Measurements from ENCODE around the gene FGFR1OP2. TPM values are rescaled to one million over a fixed set of nuclear protein-coding genes. Genes with fewer than 3 reads are reported as not detected.
"Not testable (repeated sequence)": the region's sequence is repeated elsewhere in the genome, so short reads cannot be mapped to it uniquely, and the experiment has no call there.

The FGFR1OP2 gene
- 44.0 and 48.5 TPM in 2 replicates for polyA plus RNA-seq (2014; cell fraction: cytosol; rRNA removed)
- polyA plus RNA-seq (2014; cell fraction: nucleus; rRNA removed): 69.5 and 72.4 TPM in 2 replicates

GRCh38 chr12:26937863-26938700, at the start of gene FGFR1OP2, which contains the start of gene INTS13:
Gene FGFR1OP2, plus strand, starts transcription at chr12:26938470. Its CDS starts 15,689 bp downstream, at chr12:26954159.
Gene INTS13, minus strand, starts transcription at chr12:26937981. Its CDS starts 1,178 bp downstream, at chr12:26936803.
- peak; percentile 100 for DNase-seq (ENCODE audit: low spot score)

DNA sequence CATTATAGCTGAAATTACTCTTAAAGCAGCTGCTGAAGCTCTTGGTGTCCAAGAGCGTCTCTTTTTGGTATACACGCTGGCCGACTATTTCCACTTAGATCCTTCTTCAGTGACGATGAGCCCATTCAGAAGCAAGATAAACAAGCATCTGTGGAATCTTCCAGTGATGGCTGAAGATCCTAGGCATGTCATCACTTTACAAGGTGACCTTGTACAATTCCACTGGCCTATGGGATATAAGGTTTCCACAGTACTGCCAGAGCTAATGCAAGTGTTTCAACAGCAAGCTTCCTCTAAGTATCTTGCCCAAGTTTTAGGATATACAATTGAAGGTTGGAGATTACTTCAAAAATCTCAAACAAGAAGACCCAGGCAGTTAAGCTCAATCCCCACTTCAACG, 47.5 kb upstream of the FGFR1OP2 start:
- no peak for DNase-seq (ENCODE audit: low spot score)

GRCh38 chr12:26891704-26892103, 46.6 kb upstream of the FGFR1OP2 start:
- DNase-seq (ENCODE audit: low spot score): no peak

DNA sequence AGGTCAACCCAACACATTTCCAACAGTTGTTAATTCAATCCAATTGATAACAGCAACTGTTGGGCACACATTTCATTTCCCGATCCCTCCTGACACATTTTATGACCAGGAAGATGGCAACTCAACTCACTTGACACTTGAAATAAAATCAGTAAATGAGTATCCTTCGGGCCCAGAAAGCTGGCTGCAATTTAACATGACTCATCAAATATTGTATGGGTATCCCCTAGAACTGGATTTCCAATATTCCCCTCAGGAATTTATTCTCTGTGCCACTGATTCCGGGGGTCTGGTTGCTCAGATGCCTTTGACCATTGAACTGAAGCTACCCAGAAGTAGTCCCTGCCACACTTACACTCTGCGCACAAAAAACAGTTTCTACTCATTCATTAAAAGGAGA, 42.6 kb upstream of the FGFR1OP2 start:
- DNase-seq (ENCODE audit: low spot score): no peak

- DNase-seq (ENCODE audit: low spot score): no peak
These were observed 41.4 kb upstream of the FGFR1OP2 start for GRCh38 chr12:26896913-26897312.

- not testable (repeated sequence) for DNase-seq (ENCODE audit: low spot score)
These were observed 34.9 kb upstream of the FGFR1OP2 start for GRCh38 chr12:26903396-26903795.

DNA sequence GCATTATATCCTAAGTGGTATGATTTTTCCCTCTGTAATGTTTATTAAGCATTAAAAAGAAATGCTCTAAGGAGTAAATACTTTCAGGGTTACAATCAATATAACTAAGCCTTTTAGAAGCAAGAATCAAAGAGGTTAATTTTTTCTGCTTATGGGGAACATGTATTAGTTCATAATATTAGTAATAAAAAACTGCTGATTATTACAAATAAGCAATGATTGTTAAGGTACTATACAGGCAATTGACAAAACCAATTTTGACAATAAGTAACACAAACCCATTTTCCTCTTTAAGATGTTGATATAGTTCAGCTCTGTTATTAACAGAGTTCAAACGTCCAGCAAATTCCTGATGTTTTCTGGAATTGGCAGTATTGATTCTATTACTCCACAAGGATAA, 32.2 kb upstream of the FGFR1OP2 start:
- no peak for DNase-seq (ENCODE audit: low spot score)

GRCh38 chr12:26906704-26907103, 31.6 kb upstream of the FGFR1OP2 start:
- peak; percentile 83 for DNase-seq (ENCODE audit: low spot score)

DNA sequence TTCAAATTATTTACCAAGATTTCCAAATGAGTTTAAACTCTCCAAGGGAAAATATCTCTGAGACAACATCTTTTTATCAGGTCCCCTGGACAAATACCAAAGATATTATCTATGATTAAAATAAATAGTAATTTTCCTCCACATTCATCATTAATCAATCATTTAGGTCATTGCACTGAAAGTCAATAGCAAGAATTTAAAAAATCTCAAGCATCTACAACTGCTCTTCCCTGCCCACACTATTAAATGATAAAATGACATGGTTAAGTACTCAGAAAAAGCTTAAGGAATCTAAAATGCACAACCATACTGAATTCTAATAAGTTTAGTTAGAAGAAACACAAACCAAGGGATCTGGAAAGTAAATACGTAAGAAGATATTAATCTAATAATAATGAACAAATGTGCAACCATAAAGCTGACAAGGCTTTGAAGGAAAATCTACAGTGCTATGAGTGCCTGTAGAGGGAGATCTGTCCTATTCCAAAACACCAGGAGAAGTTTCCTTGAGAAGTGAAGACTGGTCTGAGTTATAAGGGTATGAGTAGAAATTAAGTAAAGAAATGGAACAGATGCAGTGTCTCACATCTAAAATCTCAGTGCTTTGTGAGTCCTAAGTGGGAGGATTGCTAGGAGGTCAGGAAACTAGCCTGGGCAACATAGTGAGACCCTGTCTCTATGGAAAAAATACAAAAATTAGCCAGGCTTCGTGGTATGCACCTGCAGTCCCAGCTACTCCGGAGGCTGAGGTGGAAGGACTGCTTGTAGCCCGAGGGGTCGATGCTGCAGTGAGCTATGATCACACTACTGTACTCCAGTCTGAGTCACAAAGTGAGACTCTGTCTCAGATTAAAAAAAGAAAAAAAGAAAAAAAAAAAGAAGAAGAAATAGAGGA, 19.7 kb upstream of the FGFR1OP2 start:
- DNase-seq (ENCODE audit: low spot score): no peak

GRCh38 chr12:26919216-26919555, 19.1 kb upstream of the FGFR1OP2 start:
- DNase-seq (ENCODE audit: low spot score): no peak

- no peak for DNase-seq (ENCODE audit: low spot score)
These were observed 16.4 kb upstream of the FGFR1OP2 start for GRCh38 chr12:26921886-26922285.

GRCh38 chr12:26928661-26929060, 9.6 kb upstream of the FGFR1OP2 start:
- no peak for DNase-seq (ENCODE audit: low spot score)

GRCh38 chr12:26929590-26929989, 8.7 kb upstream of the FGFR1OP2 start:
- no peak for DNase-seq (ENCODE audit: low spot score)

DNA sequence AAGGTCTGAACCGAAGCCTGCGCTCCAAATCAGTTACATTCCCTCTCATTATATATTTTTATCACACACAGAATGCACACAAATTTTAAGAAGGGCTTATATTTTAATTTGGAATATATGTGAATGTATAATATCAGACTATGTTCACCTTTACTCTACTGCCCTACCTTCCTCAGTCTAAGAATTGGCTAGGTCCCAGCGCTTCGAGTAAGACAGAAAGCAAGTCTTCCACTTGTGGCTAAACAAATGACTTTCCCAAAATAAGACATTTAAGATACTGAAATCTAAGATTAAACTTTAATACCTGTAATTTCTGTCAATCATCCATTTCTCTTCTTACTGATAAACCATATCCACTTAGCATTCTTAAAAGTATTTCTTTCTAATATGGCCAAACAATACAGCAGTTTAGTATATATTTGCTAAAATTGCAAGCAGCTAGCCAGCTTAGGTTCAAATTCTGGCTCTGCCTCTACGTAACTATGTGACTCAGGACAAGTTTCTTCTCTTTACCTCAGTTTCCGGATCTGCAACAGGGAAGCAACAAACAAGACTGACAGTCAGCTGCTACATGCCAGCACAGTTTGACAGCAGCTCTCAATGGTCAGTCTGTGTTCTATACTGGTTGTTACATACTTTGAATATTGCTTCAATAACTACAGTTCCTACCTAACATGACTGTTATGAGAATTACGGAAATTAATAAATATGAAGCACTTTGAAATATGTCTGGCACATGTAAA, 2.5 kb upstream of the FGFR1OP2 start:
- DNase-seq (ENCODE audit: low spot score): no peak

- peak; percentile 14 for DNase-seq (ENCODE audit: low spot score)
These were observed 1.5 kb upstream of the FGFR1OP2 start for GRCh38 chr12:26936559-26937442.

GRCh38 chr12:26937443-26937862, 817 bp upstream of the FGFR1OP2 start:
- DNase-seq (ENCODE audit: low spot score): no peak

DNA sequence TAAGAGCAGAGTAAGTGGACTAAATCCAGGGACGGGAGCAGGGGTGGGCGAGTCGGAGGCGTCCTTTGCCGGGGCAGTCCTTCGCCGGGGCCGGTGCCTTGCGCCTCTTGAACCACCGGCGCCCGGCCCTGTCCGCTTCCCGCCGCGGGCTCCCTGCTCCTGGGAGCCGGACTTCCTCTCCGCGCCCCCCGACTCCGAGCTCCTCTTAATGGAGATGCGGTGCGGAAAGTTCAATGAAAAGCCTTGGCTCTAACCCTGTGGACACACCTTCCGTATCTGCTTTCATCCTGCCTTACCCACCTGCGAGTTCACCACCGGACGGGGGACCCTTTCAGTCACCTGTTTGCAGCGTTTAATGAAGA, 412 bp downstream of the FGFR1OP2 start:
- DNase-seq (ENCODE audit: low spot score): no peak

DNA sequence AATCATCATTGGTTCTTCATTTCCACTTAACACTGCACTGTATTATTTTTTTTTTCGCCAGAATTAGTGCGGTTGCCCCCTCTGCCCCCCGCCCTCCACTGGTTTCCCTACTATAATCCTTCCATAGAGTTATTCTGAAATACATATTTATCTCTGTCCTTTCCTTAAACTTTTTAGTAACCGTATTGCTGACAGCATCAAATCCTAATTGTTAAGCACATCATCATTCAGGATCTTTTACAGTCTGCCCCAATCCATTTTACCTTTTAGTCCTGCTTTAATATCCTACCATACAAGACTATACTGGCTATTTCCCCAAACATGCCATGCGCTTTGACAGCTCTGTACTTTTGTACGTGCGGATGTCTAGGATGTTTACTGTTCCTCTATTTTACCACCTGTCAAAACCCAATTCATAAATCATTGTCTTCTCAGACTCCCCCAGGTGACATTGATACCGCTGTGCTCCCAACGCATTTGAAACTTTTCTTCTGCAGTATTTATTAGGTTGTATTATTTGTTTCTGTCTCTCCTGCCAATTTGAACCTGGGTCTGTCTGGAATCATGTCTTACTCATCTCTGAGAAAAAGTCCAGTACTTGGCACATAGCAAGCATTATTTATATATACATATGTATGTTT, 1.0 kb downstream of the FGFR1OP2 start:
- peak; percentile 7 for DNase-seq (ENCODE audit: low spot score)

- DNase-seq (ENCODE audit: low spot score): no peak
These were observed 1.7 kb downstream of the FGFR1OP2 start for GRCh38 chr12:26939953-26940352.

Data from SK-N-DZ (cell line).